NCI-H446 (cell line): ENCODE data around the gene LDLR.
"Not testable (repeated sequence)": the region's sequence is repeated elsewhere in the genome, so short reads cannot be mapped to it uniquely, and the experiment has no call there.

Experiments used
- DNase-seq, 2 experiments: peaks; one replicate each; lab custom pipeline; 2025; lab: John Stamatoyannopoulos, UW

Gene LDLR

GRCh38 chr19:11141937-11142527 is 52.8 kb downstream of the LDLR start:
- DNase-seq: no peak

GRCh38 chr19:11142528-11143171 is 53.4 kb downstream of the LDLR start:
- peak in 1 of 2 experiments; percentile 75 for DNase-seq

- no peak for DNase-seq
Measured at GRCh38 chr19:11145536-11145924, 56.3 kb downstream of the LDLR start.

- DNase-seq: no peak
Measured at GRCh38 chr19:11148001-11148400, 58.7 kb downstream of the LDLR start.

- no peak for DNase-seq
Measured at GRCh38 chr19:11151181-11151580, 61.9 kb downstream of the LDLR start.

GRCh38 chr19:11152318-11153062 is 63.2 kb downstream of the LDLR start:
- peak in 1 of 2 experiments; percentile 35 for DNase-seq

GRCh38 chr19:11154683-11155047 is 65.4 kb downstream of the LDLR start:
- DNase-seq: no peak

GRCh38 chr19:11155373-11156120 is 66.3 kb downstream of the LDLR start, which contains the start of gene SPC24:
SPC24 (minus strand) TSS chr19:11155782; CDS start chr19:11155776, 6 bp downstream.
- peak; percentile 98 to 99 for DNase-seq

GRCh38 chr19:11159598-11160439 is 70.6 kb downstream of the LDLR start:
- DNase-seq: no peak

- DNase-seq: not testable (repeated sequence)
Measured at GRCh38 chr19:11160440-11160768, 71.1 kb downstream of the LDLR start.

- no peak for DNase-seq
Measured at GRCh38 chr19:11164296-11164695, 75.0 kb downstream of the LDLR start.

- peak; percentile 26 to 84 for DNase-seq
Measured at GRCh38 chr19:11164879-11165406, 75.7 kb downstream of the LDLR start.

- DNase-seq: no peak
Measured at GRCh38 chr19:11165486-11166030, 76.3 kb downstream of the LDLR start.

GRCh38 chr19:11166281-11167142 is 77.2 kb downstream of the LDLR start:
- no peak for DNase-seq

GRCh38 chr19:11168568-11168967 is 79.3 kb downstream of the LDLR start:
- no peak for DNase-seq

- no peak for DNase-seq
Measured at GRCh38 chr19:11169896-11170678, 80.8 kb downstream of the LDLR start.

GRCh38 chr19:11171144-11171543 is 81.9 kb downstream of the LDLR start:
- no peak for DNase-seq

- no peak for DNase-seq
Measured at GRCh38 chr19:11172576-11172975, 83.3 kb downstream of the LDLR start.

- DNase-seq: no peak
Measured at GRCh38 chr19:11173516-11174155, 84.4 kb downstream of the LDLR start.
